Measurements from ENCODE around the gene ACTR2.
"Not testable (repeated sequence)": the region's sequence is repeated elsewhere in the genome, so short reads cannot be mapped to it uniquely, and the experiment has no call there.

ACTR2 gene

GRCh38 chr2:65231121-65231520 lies 3.5 kb downstream of the ACTR2 start:
- no peak for DNase-seq

GRCh38 chr2:65231892-65232477 lies 4.4 kb downstream of the ACTR2 start:
- DNase-seq, result no peak

- DNase-seq, result no peak
Observed at GRCh38 chr2:65232636-65233035, 5.0 kb downstream of the ACTR2 start.

GRCh38 chr2:65240657-65241056 lies 13.0 kb downstream of the ACTR2 start:
- no peak for DNase-seq

- DNase-seq, result not testable (repeated sequence)
Observed at GRCh38 chr2:65244452-65244851, 16.8 kb downstream of the ACTR2 start.

- DNase-seq, result no peak
Observed at GRCh38 chr2:65252640-65253039, 25.0 kb downstream of the ACTR2 start.

GRCh38 chr2:65255356-65255755 lies 27.7 kb downstream of the ACTR2 start:
- no peak for DNase-seq

GRCh38 chr2:65256054-65256453 lies 28.4 kb downstream of the ACTR2 start:
- DNase-seq, result no peak

GRCh38 chr2:65257866-65258265 lies 30.2 kb downstream of the ACTR2 start:
- DNase-seq, result not testable (repeated sequence)

- no peak for DNase-seq
Observed at GRCh38 chr2:65261676-65262075, 34.0 kb downstream of the ACTR2 start.

- no peak for DNase-seq
Observed at GRCh38 chr2:65263262-65263661, 35.6 kb downstream of the ACTR2 start.

- DNase-seq, result no peak
Observed at GRCh38 chr2:65263986-65264385, 36.4 kb downstream of the ACTR2 start.

- DNase-seq, result no peak
Observed at GRCh38 chr2:65264821-65265670, 37.4 kb downstream of the ACTR2 start.

GRCh38 chr2:65265671-65266045 lies 38.0 kb downstream of the ACTR2 start:
- no peak for DNase-seq

- no peak for DNase-seq
Observed at GRCh38 chr2:65267008-65267407, 39.4 kb downstream of the ACTR2 start.

GRCh38 chr2:65268957-65269356 lies 41.3 kb downstream of the ACTR2 start:
- DNase-seq, result no peak

GRCh38 chr2:65273344-65273743 lies 45.7 kb downstream of the ACTR2 start:
- DNase-seq, result no peak

- no peak for DNase-seq
Observed at GRCh38 chr2:65275141-65275915, 47.7 kb downstream of the ACTR2 start.

GRCh38 chr2:65276609-65277008 lies 49.0 kb downstream of the ACTR2 start:
- no peak for DNase-seq

- no peak for DNase-seq
Observed at GRCh38 chr2:65277118-65277517, 49.5 kb downstream of the ACTR2 start.

- no peak for DNase-seq
Observed at GRCh38 chr2:65277791-65278483, 50.3 kb downstream of the ACTR2 start.

- no peak for DNase-seq
Observed at GRCh38 chr2:65278531-65278981, 50.9 kb downstream of the ACTR2 start.

GRCh38 chr2:65279756-65280155 lies 52.1 kb downstream of the ACTR2 start:
- no peak for DNase-seq

Measured in effector CD8-positive, alpha-beta T cell (primary cell).